HUES6 (cell line): ENCODE results near the gene SHISA6.

Experiments used
- H3K27ac ChIP-seq: 2 replicates; pipeline ENCODE4 v1.7.0; 2013; ENCODE audit warnings: low read depth, mild to moderate bottlenecking, low read length, inconsistent platforms
- H3K27me3 ChIP-seq: 2 replicates; pipeline ENCODE4 v1.6.1; 2013; ENCODE audit warnings: low read length; ENCODE audit not compliant: control insufficient read depth, insufficient read depth
- H3K36me3 ChIP-seq: 2 replicates; pipeline ENCODE4 v1.6.1; 2013; ENCODE audit warnings: low read length; ENCODE audit not compliant: control insufficient read depth, insufficient read depth
- H3K4me1 ChIP-seq: 2 replicates; pipeline ENCODE4 v1.6.1; 2013; ENCODE audit warnings: low read length; ENCODE audit not compliant: control insufficient read depth, insufficient read depth
- H3K4me3 ChIP-seq: 2 replicates; pipeline ENCODE4 v1.5.1; 2013; ENCODE audit warnings: low read depth, low read length
- H3K9ac ChIP-seq: one replicate; pipeline ENCODE4 v1.6.1; 2013; ENCODE audit warnings: mild to moderate bottlenecking, low read length
- H3K9me3 ChIP-seq: 2 replicates; pipeline ENCODE4 v1.6.1; 2013; ENCODE audit warnings: low read depth, low read length; ENCODE audit not compliant: control insufficient read depth, insufficient read depth

Gene SHISA6

DNA sequence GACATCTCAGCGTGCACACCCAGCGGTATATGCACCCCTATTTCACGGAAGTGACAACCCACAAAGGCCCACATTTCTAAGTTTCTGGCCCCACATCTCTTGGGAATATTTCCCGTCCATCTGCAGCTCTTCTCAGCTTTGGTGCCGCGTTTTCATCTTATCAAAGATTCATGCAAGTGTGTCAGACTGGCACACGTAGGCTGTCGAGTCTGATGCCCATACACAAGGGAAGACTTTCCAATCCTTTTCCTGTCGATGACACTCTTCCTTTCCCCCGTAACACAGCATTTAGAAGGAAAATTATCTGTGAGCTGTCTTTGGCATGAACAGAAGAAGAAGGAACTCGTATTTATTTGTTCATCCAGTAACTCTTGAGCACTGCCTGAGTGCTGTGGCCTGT, 83.0 kb downstream of the SHISA6 start:
- Histone ChIP-seq H3K4me3 (no peak overlapping the region), H3K9me3 (peaks cover 3% of the 10 kb centered on the region; the same call in 1 of the 2 replicates), H3K27ac (no peak overlapping the region), H3K9ac (no peak overlapping the region), H3K27me3 (no peaks in the 10 kb centered on the region), H3K36me3 (no peaks in the 10 kb centered on the region), H3K4me1 (no peaks in the 10 kb centered on the region)

DNA sequence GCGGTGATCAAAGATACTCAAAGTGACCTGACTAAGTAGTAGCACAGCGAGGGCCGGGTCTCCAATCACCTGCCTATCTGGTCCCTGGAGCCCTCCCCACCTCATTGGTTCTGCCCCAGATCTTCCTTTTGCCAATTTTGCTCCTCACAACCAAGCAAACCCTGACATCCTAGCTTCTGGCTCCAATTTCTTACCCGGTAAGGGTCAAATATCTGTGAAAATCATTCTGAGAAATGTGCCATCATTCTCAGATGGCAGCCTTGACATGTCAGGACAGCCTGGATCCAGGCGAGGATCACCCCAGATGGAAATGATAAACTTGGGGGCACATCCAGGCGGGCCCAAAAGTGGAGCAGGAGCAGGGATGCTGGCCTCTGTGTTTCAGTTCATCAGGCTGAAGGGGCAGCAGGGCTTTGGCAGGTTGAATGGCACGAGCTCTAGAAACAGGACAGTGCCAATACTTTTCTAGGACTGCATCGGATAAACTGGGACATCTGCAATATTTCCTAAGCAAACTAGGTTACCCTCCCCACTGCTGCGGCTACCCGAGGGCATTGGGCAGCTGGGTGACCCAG, 83.9 kb downstream of the SHISA6 start:
- no peaks in the 10 kb centered on the region for H3K36me3 ChIP-seq
- H3K4me3 ChIP-seq, result no peak overlapping the region
- no peak overlapping the region for H3K9ac ChIP-seq
- H3K4me1 ChIP-seq, result no peaks in the 10 kb centered on the region
- no peaks in the 10 kb centered on the region for H3K27me3 ChIP-seq
- H3K27ac ChIP-seq, result no peak overlapping the region
- peaks cover 3% of the 10 kb centered on the region; the same call in 1 of the 2 replicates for H3K9me3 ChIP-seq

DNA sequence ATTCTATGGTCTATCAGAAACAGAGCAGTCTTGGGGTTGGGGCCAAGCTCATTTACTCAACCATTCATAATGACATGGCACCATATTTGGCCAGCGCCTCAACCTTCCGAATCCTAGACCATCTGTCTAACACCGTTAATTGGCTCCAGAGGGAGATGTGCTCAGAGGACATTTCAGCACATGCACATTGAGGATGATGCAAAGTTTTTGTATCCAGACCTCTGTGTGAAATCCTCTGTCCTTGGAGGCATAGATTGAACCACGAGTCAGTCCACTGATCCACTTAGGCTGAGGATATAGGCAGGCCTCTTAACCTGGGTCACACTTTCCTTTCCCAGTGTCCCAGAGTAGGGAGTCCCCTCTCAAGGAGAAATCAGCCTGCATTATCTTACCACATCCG, 85.5 kb downstream of the SHISA6 start:
- peaks cover 15% of the 10 kb centered on the region for H3K4me1 ChIP-seq
- no peaks in the 10 kb centered on the region for H3K27me3 ChIP-seq
- H3K27ac ChIP-seq, result no peak overlapping the region
- no peaks in the 10 kb centered on the region for H3K36me3 ChIP-seq
- no peak overlapping the region for H3K4me3 ChIP-seq
- no peaks in the 10 kb centered on the region for H3K9me3 ChIP-seq
- H3K9ac ChIP-seq, result no peak overlapping the region

DNA sequence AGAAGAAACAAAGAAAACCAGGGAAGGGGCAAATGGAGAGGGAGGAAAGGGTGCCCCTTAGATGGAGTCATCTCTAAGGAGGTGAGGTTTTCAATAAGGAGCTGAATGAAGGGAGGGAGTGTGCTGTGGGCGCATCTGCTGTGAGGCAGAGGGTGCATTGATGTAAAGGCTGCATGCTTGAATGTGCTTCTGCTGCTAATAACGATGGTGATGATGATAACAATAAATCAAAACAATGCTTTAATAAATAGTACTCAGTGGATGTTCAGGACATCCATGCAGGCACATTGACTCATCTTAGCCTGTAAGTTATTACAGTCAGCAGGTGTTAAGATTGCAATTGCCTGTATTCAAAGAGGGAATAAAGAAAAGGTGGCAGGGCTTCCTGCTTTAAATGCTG, 87.8 kb downstream of the SHISA6 start:
- H3K27me3 ChIP-seq, result no peaks in the 10 kb centered on the region
- H3K9ac ChIP-seq, result no peak overlapping the region
- no peaks in the 10 kb centered on the region for H3K9me3 ChIP-seq
- peaks cover 25% of the 10 kb centered on the region for H3K4me1 ChIP-seq
- H3K4me3 ChIP-seq, result no peak overlapping the region
- H3K36me3 ChIP-seq, result no peaks in the 10 kb centered on the region
- H3K27ac ChIP-seq, result no peak overlapping the region

DNA sequence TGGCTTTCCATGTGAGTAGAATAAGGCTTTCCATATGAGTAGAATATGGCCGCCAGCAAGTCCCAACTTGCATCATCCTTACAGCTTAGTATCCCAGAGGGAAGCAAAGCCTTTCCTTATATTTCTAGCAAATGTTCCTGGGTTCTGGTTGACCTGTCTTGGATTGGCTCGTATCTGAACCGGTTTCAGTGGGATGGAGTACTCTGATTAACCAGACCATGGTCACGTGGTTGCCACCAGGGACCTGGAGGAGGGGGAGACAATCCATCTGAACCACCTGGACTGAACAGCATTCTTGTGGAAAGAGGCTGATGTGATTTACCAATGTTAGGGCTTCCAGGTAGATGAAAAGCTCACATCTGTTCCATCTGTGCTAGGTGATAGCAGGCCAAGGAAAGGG, 89.0 kb downstream of the SHISA6 start:
- no peak overlapping the region for H3K9ac ChIP-seq

DNA sequence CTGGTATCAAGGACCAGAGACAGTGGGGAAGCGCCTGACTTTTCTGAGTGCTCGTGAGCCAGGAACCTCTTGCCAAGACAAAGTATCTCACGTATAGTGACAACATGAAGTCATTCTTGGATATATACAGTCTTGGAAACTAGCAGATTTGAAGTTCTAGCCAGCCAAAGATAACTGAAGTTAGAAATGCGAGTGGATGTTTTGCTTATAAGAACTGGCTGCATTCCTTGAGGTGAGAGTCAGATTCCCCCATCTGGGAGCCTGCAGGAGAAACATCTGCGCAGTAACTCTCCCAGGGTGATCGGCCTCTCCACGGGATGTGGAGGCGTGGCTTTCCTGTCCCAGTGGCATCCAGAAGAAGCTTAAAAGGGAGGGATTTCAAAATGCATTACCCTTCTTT, 89.8 kb downstream of the SHISA6 start:
- no peaks in the 10 kb centered on the region for H3K36me3 ChIP-seq
- H3K4me1 ChIP-seq, result peaks cover 25% of the 10 kb centered on the region
- H3K9me3 ChIP-seq, result no peaks in the 10 kb centered on the region
- peak overlapping the region; percentile 38; the same call in 1 of the 2 replicates for H3K4me3 ChIP-seq
- no peak overlapping the region for H3K27ac ChIP-seq
- H3K27me3 ChIP-seq, result no peaks in the 10 kb centered on the region
- no peak overlapping the region for H3K9ac ChIP-seq

More for the DNA sequence above, 89.0 kb downstream of the SHISA6 start:
- Histone ChIP-seq H3K4me3 (no peak overlapping the region), H3K27ac (no peak overlapping the region), H3K4me1 (peaks cover 25% of the 10 kb centered on the region), H3K27me3 (no peaks in the 10 kb centered on the region), H3K36me3 (no peaks in the 10 kb centered on the region), H3K9me3 (no peaks in the 10 kb centered on the region)

DNA sequence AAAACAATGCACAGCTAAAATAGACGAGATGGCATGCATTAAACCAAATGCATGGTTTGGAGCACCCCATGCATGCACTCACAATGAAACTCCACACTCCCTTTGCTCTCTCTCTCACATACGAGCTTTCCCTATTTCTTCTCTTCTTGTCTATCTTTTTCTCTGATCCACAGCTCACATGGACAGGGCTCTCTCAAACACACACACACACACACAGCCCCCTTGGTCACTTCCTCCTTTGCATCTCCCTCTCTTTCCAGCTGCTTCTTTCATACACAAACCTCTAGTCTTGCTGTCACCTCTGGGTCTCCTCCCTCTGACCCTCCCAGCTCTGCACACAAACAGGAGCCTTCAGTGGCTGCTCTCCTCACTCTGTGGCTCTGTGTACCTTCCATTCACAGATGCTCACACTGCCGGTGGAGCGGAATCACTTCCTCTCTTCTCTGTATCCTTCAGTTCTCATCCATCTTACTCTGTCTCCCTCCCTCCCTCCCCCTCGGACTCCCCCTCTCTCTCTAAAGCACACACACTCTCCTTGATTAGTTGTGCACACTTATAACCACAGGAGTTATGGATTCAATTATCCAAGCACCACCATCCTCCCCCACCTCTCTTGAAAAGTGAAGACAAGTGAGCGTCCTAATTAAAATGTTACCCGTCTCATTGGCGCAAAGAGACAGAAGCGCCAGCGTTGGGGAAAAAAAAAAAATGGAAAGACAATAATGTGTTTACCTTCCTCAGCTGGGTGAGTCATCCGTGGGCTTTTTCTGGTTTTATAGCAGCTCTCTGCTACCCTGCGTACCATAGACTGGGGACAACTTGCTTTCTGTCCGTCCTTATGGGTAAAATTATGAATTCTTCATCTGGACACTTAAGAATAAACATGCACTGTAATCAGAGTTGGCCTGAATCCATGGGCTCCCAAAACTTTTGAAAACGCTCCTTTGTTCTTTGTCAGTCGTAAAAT, 90.8 kb downstream of the SHISA6 start:
- Histone ChIP-seq H3K4me3 (no peak overlapping the region), H3K9me3 (no peaks in the 10 kb centered on the region), H3K4me1 (peaks cover 25% of the 10 kb centered on the region), H3K27ac (no peak overlapping the region), H3K9ac (no peak overlapping the region), H3K27me3 (no peaks in the 10 kb centered on the region), H3K36me3 (no peaks in the 10 kb centered on the region)

DNA sequence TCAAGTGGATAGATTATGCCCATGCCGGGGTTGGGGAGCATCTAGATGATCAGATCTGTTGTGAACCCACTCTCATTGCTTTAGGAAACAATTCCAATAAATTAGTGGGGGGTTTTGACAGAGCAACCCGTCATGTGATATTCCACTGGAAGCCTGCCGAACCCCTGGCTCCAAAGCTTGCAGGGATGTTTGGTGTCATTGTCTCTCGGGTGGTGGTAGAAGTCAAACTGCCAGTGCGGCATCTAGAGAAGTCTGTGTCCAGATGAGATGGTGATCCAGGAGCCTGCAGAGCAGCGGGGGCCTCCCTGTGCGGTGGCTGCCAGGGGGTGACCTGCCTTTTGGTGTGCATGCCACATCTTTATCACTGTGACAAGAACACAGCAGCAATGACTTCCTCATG, 91.7 kb downstream of the SHISA6 start:
- H3K4me1 ChIP-seq, result peaks cover 25% of the 10 kb centered on the region
- no peaks in the 10 kb centered on the region for H3K9me3 ChIP-seq
- H3K27me3 ChIP-seq, result no peaks in the 10 kb centered on the region
- no peaks in the 10 kb centered on the region for H3K36me3 ChIP-seq
- H3K9ac ChIP-seq, result no peak overlapping the region
- no peak overlapping the region for H3K27ac ChIP-seq
- no peak overlapping the region for H3K4me3 ChIP-seq

DNA sequence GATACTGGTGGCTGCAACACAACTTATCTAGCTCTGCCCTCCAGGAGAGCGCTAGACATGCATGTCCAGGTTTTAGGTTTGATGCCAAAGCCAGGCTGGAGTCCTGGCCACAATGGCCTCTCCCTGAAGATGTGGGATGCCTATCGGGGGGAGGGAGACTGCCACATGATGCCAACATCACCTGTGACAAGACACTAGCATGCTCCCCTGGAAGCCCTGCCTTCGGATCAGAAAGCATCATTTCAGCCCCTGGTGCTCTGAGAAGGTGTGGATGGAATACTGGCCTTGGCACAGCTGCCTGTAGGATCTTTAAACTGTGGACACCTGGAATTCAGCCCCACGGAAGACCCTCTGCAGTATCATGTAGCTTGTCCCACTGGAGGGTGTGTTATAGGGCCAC, 93.5 kb downstream of the SHISA6 start:
- Histone ChIP-seq H3K36me3 (no peaks in the 10 kb centered on the region), H3K27me3 (no peaks in the 10 kb centered on the region), H3K9ac (no peak overlapping the region), H3K9me3 (no peaks in the 10 kb centered on the region), H3K4me3 (no peak overlapping the region), H3K4me1 (peaks cover 25% of the 10 kb centered on the region), H3K27ac (no peak overlapping the region)

DNA sequence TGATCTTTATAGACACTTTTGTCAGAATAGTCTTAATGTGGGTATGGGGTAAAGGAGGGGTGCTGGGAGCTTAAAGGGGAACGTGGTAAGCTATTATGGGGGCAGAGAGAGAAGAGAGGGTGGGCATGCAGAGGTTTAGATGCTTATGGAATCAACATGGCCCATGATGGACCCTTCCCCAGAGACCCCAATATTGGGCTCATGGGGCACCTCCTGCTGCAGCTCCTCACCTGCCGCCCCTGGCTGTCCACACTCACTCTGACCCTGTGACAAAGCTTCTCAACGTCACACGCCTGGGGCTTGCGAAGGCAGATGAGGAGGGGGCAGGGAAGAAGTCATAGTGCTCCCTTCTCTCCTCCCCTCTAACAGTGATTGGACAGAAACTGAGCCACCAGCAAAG, 95.3 kb downstream of the SHISA6 start:
- no peak overlapping the region for H3K4me3 ChIP-seq
- no peak overlapping the region for H3K9ac ChIP-seq
- H3K4me1 ChIP-seq, result peaks cover 12% of the 10 kb centered on the region
- no peak overlapping the region for H3K27ac ChIP-seq
- no peaks in the 10 kb centered on the region for H3K36me3 ChIP-seq
- H3K27me3 ChIP-seq, result no peaks in the 10 kb centered on the region
- no peaks in the 10 kb centered on the region for H3K9me3 ChIP-seq

DNA sequence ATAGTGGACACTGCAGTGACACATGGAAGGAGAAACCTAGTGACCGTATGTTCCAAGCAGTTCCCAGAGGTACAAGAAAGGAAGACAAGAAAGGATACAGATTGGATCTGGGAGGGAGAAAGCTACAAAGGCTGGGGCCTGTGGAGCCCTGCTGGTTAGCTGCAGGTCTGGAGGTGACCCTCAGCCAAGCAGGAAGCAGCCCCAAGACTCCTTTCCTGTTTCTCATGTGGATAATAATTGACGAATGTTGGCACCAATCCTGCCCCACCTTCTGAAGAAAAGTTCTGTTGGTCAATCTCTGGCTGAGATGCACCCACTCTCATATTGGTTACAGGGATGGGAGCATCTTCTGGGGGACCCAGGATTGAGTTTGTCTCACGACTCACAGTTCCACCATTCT, 99.8 kb downstream of the SHISA6 start:
- Histone ChIP-seq H3K4me1 (no peaks in the 10 kb centered on the region), H3K4me3 (no peak overlapping the region), H3K27me3 (no peaks in the 10 kb centered on the region), H3K9ac (no peak overlapping the region), H3K9me3 (no peaks in the 10 kb centered on the region), H3K36me3 (no peaks in the 10 kb centered on the region), H3K27ac (no peak overlapping the region)
